Embryonic facial prominence (tissue), 1 donor: ENCODE results near the gene NPEPL1.

ENCODE experiments used
- DNase-seq: peaks from one replicate; pipeline ENCODE4 v3.0.0-alpha.2; 2016; ENCODE audit errors: extremely low spot score

NPEPL1 gene

DNA sequence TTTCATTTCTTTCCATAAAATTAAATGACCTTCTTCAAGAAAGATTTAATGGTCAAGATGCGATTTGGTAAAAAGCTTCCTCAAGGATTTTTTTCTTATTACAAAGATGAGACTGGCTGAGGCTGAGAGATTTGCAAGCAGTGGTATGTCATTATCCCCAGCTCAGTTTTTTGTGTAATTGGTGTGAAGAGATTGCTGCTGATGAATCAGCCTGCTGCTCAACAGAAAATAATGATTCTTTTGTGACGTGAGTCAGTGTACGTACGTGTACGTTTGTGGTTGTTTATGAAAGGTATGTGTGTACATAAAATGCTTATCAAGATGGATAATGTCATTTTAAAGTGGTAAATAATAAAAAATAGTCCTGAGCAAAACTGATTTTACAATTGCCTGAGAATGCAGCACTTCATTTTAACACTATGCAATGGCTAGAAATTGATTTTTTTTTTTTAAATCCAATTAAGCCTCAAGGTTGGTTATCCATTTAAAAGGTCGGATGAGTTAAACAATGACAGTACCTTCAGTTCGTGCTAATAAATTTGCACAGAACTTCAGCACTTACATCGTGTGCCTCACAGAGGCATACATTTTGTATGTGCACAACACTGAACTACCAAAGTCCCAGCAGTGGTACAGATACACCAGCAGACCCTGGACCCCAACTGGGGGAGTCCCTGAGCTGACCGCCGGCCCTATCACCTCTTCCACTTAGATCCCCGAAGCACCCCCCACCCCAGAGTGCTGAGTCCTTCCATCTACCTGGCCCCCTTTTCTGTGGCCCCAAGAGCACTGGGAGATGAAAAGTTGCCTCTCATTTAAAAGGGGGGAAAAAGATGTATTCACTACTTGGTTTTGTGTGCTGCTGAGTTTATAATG lies 9.7 kb upstream of the NPEPL1 start:
- DNase-seq: no peak

DNA sequence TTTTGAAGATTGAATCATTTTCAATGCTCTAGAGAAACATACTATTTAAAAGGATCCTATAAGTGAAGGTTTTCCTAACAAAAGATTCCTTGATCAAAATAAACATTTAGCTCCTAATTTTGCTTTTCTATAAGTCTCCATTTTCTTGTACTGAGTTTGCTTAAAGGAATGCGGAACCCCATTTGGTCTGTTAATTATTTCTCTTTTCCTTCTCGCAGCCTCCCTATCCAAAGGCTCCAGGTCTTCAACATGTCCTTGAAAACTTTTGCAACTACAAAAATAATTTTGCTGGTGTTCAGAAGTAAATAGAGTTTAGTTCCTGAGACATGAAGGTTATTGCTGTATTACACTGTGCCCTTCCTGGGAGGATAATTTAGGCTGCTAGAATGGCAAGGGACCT lies 8.3 kb upstream of the NPEPL1 start:
- no peak for DNase-seq

DNA sequence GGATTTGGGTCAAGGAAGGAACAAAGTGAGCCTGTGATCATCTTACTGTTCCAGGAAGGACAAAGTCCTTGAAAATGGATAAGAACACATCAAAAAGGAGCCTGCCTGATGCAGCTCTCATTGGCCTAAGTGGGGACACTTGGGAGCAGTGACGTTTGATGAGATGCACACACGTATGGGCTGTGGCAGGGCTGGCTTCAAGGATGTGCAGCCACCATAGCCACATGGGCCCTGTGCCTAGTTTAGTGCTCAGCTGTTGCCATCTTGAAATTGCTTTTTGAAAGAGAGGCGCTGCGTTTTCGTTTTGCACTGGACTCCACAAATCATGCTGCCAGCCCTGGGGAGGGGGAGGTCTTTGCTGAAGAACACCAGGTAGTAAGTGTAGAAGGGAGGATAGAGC lies 6.6 kb upstream of the NPEPL1 start:
- DNase-seq: no peak

DNA sequence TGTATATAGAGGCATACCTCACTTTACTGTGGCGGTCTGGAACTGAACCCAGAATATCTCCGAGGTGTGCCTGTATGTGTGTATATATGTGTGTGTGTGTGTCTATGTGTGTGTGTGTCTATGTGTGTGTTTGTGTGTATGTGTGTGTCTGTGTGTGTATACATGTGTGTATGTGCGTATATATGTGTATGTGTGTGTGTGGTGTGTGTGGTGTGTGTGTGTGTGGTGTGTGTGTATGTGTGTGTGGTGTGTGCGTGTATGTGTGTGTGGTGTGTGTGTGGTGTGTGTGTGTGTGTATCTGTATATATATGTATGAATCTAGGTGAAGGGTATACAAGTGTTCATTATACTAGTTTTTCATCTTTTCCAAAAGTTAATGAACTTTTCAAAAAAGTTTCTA lies 4.2 kb upstream of the NPEPL1 start:
- DNase-seq: no peak

DNA sequence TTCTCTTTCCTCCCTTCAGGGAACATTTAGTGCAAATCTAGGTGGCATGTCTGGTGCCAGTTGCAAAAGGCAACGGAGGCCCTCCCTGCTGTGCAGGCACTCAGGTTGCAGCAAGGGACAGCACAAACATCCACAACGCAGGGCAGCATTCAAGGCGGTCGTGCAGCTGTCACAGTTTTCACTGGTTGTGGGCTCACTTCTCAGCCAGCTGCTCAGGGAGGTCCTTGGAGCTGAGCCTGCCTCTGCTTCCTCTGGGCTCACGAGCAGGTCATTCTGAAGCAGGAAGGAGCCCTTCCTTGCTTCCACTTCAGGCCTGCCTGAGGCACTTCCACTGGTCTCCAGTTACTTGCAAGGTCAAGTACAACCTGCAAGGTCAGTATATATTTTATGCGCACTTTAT lies 3.8 kb upstream of the NPEPL1 start:
- DNase-seq: no peak

DNA sequence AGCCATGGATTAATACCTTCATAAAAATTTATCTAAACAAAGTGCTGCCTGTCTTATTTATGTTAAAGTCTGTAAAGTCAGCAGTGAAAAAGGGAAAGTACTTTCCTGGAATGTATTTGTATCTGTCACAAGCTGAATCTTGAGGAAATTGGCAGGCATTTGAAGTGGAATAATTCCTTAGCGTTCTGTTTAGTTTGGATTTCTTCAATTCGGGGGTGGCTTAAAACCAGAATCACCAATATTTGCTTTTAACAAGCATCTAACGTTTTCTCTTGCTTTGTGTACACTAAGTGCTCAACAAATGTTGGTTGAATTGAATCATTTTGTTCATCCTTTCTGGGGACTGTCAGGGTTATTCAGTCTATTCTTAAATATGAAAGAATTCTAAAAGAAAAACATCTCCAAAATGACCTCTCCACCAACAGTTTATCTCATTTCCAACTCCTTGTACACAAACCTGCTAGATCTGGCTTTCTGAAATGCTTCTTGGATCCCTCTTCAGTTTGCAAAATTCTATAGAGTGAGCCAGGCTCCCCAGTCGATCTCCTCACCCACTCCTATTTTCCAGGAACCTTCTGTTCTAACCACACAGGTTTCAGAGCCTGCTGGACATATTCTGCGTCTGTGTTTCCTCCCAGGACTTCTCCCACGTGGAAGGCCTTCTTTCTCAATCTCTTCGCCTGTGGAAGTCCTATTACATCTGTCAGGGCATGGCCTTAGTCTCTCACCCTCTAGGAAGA lies 2.0 kb upstream of the NPEPL1 start:
- DNase-seq: no peak

DNA sequence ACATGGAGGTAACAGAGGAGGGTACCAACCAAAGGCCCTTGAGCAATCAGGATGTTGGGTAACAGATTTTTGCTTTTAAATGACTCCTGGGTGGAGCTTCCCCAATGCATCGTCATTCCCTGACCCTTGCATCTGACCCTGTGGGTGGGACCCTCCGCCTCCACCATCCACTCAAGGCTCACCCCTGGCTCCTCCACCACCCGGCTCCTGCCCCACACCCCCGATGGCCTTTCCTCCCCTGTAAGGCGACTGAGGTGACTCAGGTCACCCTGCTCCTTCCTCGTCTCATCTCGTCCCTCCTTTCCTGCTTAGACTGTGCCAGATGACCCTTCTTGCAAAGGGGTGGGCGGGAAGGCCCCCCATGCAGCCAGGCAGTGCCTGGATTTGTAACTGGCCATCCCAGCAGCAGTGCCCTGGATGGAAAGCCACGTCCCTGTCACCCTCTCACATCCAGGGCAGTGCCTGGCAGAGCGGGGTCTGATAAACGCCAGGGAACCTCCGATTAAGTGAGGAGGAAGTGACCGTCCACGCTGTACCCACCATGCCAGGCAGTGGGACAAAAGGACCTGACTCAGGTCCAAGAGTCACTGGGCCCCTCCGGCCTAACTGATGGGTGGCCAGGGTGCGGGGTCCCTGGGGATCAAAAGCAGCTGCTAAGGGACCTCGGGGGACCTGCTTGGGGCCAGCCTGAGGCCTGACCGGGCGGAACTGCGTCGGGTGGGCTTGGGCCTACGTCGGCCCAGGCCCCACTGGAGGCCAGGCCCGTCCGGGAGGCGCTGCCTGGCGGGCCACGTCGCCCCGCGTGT lies 624 bp upstream of the NPEPL1 start:
- DNase-seq: no peak

DNA sequence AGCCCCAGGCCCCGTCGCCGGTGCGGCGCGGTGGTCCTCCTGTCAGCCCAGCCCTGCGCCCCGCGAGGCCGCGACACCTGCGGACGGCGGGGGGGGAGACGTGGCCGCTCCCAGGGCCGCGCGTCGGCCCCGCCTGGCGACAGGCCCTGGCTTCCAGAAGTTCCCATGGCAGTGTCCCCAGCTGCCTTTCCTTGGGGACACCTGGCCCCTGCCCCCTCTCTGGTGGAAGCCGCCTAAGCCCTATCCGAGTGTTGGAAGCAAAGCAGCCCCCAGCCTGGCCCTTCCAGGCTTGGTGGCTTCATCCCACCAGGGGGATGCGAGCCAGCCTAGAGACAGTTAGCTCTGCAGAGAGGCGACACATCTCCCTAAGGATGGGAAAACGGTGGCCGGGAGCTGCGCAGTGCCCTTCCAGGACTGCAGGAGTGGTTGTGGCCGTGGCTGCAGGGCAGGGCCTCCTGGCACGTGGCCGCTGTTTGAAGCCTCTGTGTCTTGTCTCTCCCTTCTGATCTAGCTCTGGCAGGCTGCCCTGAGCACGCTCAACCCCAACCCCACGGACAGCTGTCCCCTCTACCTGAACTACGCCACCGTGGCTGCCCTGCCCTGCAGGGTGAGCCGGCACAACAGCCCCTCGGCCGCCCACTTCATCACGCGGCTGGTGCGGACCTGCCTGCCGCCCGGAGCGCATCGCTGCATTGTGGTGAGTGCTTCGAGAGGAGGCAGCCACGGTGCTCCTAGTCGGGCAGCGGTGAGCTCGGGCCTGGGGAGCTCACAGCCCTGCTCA lies 816 bp downstream of the NPEPL1 start:
- DNase-seq: no peak

DNA sequence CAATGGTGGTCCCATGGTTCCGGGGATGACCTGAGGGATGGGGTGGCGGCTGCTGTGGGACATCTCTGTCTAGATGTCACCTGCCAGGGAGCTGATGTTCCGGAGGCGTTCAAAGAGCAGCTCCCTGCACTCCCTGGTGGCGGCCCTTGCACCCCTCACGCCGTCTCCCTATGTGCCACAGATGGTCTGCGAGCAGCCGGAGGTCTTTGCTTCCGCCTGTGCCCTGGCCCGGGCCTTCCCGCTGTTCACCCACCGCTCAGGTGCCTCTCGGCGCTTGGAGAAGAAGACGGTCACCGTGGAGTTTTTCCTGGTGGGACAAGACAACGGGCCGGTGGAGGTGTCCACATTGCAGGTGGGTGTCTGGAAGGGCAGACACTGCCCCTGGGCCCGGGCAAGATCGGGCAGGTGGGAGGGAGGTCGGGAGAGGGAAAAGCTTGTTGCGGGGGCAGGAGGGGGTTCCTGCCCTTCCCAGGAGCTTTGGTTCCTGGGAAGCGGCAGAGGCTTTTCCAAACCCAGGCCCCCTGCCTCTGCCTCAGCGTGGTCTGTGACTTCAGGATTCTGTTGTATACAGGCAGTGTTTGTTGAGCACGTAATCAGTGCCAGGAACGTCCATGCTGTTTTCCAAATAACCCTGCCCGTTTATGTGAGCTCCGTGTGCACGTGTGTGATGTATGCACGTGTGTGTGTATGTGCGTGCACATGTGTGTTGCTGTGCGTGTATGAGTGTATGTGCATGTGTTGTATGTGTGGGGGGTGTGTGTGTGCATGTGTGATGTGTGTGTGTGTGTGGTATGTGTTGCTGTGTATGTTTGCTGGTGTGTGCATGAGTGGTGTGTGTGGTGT lies 1.9 kb downstream of the NPEPL1 start:
- no peak for DNase-seq

DNA sequence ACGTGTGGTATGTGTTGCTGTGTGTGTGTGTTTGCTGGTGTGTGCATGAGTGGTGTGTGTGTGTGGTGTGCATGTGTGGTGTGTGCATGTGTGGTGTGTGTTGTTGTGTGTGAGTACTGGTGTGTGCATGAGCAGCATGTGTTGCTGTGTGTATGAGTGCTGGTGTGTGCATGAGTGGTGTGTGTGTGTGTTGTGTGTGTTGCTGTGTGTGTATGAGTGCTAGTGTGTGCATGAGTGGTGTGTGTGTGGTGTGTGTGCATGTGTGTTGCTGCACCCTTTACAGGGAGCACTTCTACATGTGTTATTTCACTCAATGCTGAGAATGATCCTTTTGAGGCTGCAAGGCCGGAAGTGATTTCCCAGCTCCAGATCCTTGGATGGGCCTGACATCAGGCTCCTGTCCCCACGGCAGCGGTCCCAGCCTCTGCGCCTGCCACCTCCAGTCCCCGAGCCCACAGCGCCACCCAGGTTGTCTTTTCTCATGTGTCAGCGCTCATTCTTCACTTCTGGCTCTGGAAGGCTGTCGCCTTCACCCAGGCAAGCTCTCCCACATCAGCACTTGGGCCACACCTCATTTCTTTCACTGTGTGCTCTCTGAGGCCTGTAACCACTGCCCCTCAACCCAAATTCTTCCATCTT lies 2.6 kb downstream of the NPEPL1 start:
- DNase-seq: no peak

DNA sequence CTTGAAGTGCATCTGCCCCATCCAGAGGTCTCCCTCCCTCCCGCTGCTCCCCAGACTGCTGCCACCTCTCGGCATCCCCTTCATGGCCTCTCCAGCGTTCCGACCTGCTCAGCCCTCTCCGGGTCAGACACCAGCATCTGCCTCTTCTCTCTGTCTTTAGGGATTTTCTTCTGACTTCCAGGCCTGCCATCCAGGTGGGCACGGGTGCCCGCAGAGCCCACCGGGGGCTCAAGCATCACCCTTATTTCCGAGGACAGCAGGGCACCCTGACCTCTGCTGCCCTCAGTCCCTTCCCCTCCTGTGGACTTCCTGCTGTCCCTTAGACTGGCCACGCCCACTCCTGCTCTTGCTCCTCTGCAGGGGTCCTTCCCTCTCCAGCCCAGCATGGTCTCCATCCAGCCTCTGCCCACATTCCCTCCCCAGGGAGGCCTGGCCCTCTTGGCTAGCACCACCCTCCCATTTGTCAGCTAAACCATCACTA lies 3.3 kb downstream of the NPEPL1 start:
- DNase-seq: no peak

DNA sequence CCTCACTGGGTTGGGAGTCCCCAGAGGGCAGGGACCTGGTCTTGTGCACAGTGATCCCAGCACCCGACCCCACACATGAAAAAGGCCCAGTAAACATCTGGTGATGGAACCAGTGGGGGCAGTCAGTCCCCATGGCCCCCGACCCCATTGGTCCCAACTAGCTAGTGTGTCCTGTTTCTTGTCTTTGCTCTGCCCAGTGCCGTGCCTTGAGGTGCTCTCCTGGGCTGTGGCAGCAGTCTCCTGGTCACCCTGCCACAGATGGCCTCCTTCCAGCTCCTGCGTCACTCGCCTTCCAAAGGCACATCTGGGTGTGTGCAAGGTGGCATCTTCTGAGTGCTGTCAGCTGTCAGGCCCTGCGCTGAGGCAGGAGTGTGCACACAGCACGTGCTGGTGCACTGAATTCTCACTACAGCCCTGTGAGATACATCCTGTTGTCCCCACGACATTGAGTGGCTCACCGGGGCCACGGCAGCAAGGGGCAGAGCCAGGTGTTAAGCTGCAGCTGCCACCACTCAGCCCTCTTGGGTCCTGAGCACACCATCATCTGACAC lies 3.9 kb downstream of the NPEPL1 start:
- DNase-seq: no peak

DNA sequence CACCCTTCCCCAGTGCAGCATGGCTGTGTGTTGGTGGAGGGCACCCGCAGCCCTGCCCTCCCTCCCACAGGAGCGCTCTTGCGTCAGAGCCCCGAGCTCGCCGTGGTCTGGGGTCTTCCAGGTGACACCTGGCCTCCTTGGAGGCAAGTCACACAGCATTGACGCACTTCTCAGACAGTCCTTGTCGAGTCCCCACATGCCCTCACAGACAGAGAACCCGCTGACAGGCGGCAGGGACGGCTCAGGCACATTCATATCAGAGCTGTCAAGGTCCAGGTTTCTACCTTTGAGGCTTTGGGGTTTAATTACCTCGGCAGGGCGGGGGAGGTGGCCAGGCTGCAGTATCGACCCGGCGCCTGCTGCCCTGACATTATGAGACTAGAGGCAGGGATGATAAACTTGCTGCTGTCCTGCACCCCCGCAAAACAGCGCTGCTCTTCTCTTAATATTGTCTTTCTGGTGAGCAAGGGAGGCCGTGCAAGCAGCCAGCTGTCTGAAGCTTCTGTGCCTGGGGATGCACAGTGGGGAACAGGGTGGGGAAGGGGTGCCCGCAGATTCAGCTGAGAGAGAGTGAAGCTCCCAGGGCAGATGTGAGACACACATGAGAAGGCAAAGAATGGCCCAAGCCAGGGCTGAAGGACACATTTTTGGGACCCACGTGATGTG lies 4.7 kb downstream of the NPEPL1 start:
- no peak for DNase-seq

DNA sequence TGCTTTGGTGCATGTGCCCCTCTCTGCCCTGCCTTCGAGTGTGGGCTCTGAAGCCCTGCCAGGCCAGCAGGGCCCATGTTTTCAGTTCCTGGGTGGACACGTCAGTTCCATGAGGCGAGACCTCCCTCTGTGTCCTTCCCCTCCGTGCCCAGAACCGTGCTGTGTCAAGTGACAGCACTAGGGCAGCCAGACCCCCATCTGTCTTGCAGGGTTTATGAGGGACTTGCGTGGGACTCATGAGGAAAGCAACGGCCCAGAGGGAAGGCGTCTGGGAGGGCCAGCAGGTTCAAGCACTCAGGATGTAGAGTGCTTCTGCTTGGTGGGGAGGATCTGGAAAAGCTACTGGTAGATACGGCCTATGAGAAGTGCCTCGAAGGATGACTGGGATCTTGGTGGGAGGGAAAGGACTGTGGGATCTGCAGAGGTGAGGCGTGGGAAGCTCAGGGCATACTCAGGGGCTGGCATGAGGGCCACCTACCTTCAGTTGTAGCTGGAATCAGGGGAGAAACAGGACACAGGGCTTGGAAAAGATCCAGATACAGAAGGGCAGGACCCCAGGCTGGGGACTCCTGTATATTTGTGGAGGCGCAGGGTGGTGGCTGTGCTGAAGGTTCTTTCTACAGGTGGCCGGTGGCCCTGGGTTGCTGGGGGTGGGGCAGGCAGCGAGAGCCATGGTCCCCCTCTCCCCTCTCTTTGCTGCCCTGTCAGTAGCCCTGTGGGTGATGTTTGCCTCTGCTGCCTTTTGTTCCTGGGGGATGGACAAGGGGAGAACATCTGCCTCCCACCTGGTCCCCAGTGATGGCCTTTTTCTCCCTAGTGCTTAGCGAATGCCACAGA lies 5.5 kb downstream of the NPEPL1 start:
- no peak for DNase-seq

DNA sequence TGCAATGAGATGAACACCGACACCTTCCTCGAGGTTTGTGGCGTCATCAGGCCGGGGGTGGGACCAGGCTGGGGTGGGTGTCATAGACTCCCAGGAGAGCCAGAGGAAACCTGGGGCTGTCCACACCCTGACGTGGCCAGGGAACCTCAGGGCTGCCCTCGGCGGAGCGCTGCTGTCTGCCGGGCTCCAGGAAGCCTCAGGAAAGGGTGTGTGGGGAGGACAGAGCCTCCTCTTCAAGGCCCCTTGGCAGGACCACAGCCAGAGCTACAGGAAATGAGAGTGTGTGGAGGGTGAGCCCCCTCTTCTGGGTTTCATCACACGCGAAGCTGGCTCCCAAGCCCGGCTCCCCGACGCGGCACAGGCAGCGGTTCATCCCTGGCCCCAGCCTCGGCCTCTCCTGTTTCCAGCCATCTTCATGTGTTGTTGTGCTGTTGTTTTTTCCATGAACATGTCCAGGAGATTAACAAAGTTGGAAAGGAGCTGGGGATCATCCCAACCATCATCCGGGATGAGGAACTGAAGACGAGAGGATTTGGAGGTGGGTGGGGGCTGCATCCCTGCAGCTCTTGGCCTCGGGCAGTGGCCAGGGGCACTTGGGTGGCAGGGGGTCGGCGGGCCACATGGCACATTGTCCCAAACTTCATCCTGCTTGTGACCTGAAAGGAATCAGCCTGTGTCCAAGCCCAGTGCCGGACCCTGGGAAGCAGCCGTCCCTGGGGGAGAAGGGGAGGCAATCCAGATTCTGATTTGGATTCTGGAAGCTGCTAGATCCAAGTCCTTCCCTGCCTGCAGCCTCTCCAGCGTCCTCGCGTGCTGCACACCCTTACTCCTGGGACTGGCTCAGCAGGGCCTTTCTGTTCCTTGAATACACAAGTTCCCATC lies 6.4 kb downstream of the NPEPL1 start:
- DNase-seq: no peak

DNA sequence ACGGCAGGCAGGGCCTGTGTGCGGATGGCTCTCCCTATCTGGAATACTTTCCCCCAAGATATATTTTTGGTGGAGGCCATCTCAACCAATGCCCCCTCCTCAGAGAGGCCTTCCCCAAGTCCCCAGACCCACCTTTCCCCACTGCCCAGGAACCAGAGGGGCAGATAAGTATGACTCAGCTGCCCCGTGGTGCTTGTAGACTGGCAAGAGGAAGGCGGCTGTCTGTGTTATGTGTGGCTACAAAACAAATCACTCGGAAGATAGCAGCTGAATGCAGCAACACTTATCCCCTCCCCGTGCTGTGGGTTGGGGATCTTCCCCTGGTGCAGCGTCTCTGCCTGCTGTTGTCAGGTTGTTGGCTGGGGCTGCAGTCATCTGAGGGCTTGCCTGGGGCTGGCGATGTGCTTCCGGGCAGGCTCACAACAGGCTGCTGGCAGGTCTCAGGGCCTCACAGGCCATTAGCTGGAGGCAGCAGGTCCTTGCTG lies 7.1 kb downstream of the NPEPL1 start:
- DNase-seq: no peak
